Inflammatory macrophage (primary cell): ENCODE data around the gene GALNT2.

Experiments
- DNase-seq, 2 donors: peaks; one replicate each; pipeline ENCODE4 v3.0.0-alpha.2; 2020 to 2022

Gene GALNT2

DNA sequence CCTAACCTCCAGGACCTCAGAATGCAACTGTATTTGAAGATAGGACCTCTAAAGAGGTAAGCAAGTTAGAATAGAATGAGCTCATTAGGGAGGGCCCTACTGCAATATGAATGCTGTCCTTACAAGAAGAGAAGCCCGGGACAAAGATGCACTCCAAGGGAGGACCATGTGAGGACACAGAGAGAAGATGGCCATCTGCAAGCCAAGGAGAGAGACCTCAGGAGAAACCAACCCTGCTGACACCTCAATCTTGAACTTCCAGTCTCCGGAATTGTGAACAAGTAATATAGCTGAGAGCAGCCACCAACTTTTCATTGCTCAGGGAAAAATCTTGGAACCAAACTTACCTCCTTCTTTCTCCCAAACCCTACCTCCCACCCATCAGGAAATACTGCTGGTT lies 15.0 kb upstream of the GALNT2 start:
- no peak for DNase-seq

GRCh38 chr1:230052665-230053064 lies 14.4 kb upstream of the GALNT2 start:
- no peak for DNase-seq

GRCh38 chr1:230054092-230054749 lies 12.8 kb upstream of the GALNT2 start:
- peak in 1 of 2 donors; percentile 18 for DNase-seq

GRCh38 chr1:230056098-230056497 lies 10.9 kb upstream of the GALNT2 start:
- DNase-seq, result no peak

- DNase-seq, result no peak
These were observed 9.9 kb upstream of the GALNT2 start for GRCh38 chr1:230057100-230057499.

- no peak for DNase-seq
These were observed 9.1 kb upstream of the GALNT2 start for GRCh38 chr1:230057681-230058565.

DNA sequence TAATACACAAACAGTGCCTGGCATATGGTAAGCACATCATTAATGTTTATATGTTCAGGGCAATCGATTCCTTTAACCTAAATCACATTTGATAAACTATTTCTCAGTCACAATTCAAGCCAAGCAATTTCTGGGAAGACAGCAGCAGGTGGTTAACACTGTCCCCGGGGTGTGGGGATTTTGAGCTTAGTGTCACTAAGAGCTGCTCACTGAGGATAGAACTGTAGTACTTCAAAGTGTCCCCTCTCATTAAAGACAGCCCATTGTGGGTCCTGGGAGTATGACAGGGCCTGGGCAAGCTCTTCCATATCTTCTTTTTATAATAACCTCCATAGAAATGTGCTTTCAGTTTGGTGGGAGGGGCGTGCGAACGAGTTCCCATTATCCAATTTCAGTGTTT lies 8.4 kb upstream of the GALNT2 start:
- DNase-seq, result no peak

DNA sequence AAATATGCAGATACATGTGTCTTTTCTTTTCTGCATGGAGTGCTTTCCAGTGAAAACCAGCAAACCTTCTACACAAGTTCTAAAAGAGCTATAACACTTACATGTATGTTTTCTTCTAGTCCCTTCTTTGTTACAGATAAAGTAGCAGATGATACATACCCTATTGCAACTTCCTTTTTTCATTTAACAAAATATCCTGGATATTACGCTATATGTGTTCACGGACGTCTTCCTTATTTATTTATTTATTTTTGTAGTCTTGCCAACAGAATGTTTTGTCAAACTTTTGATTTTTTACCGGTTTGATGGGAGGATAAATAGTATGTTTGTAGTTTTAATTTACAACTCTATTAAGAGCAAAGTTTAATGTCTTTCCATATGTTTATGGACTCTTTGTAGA lies 5.2 kb upstream of the GALNT2 start:
- peak in 1 of 2 donors; percentile 58 for DNase-seq

DNA sequence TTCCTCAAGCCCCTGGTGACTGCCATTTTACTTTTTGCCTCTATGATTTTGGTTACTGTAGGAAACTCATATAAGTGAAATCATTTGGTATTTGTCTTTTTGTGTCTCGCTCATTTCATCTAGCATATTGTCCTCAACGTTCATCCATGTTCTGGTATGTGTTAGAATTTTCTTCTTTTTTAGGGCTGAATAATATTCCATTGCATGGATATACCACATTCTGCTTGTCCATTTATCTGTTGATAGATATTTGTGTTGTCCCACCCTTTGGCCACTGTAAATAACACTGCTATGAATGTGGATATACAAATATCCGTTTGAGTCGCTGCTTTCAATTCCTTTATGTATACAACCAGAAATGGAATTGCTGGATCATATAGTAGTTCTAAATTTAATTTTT lies 4.5 kb upstream of the GALNT2 start:
- DNase-seq, result no peak

GRCh38 chr1:230064283-230064682 lies 2.8 kb upstream of the GALNT2 start:
- DNase-seq, result no peak

DNA sequence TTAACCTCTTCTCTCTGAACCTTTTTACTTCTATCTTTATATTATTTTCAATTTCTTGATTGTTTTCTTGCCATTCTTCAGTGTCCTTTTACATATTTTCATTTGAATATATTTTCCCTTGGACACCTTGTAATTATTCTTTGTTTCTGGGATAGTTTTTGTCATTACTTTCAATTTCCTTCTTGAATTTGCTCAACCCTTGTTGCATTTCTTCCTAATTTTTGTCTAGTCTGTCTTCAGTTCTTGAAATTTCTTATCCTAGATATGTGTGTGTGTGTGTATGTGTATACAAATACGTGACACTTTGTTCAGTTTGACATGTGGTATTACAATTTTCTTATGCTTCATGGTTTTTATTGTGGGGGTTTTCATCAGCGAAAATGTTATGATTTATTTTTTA lies 1.9 kb upstream of the GALNT2 start:
- no peak for DNase-seq

DNA sequence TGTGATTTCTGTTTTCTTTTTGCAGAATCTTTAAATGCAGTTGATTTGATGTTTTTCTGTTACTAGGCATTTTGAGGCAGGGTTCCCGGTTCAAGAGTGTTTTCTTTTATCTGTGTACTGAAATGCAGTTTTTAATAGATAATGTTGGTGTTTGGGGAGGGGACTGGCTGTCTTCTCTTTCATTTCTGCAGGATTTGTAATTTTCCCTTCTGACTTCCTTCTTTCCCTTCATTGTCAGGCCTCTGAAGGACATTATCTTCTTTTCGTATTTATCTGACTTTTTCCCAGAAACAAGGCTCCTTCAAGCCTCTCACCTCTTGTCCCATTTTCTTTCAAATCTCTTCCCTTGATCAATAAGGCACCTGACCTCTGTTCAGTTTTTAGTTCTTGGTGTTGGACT lies 1.5 kb upstream of the GALNT2 start:
- DNase-seq, result no peak

GRCh38 chr1:230066031-230066430 lies 1.0 kb upstream of the GALNT2 start:
- DNase-seq, result no peak

GRCh38 chr1:230067419-230067870 lies 407 bp downstream of the GALNT2 start:
- DNase-seq, result peak in 1 of 2 donors; percentile 4

DNA sequence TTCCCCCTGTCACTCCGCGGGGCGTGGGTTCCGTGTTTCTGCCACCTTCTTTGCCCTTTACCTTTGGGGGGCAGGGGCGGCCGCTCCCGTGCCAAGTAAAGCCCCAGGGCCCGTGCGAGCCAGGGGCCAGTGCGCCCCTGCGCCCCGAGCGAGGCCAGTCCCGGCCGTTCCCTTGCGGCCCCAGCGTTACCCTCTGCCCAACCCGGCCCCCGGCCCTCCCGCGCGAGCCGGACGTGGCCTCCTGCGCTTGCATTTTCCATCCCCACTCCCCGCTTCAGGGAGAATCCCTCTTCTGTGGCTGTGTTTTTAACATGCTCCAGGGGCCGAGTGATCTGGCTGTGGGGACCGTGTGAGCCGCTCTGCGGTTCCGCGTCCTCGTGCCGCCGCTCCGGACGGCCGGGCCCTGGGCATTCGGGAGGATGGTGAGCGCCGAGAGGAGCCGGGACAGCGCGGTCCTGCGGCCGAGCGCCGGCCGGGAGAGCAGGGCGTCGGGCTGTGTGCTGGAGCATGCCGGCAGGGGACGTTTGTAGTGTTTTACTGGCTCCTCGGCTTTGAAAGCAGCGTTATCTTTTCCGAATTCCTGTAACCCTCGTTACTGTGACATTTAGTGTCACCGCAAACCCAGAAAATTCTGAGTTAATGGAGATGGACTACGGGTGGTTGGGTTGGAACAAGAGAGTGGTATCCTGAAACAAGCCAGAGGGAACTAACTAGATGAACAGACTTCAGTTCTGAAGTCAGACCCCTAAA lies 1.0 kb downstream of the GALNT2 start:
- DNase-seq, result peak; percentile 19 to 45

DNA sequence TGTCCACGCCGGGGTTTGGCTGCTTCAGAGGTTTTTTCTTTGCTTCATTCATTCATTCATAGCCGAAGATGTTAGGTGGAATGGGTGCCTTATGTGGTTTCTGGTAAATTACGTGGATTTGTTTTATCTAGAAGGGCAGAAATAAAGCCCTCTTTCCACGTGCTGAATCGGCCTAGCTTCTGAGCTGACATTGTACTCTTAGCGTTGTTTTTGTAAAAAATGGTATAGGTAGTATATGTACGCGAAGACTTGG lies 1.5 kb downstream of the GALNT2 start:
- no peak for DNase-seq

- no peak for DNase-seq
These were observed 2.1 kb downstream of the GALNT2 start for GRCh38 chr1:230068952-230069684.

DNA sequence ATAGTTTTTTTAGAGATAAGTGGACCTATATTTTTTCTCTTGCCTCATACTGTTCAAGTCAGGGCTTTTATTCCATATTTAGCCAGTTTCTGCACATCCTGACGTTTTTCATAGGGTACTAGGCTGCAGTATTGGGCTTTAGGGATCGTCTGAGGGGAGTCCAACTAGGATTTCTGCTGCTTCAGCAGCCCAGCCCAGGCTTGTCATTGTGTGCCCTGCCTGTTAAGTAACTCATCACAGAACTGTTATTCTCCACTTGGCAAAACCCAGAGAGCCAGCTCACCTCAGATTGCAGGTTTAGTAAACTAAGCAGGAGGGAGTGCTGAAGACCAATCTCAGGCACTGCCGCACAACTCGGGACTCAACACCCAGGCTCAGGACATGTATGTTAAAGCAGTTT lies 2.8 kb downstream of the GALNT2 start:
- no peak for DNase-seq

GRCh38 chr1:230070321-230071208 lies 3.5 kb downstream of the GALNT2 start:
- no peak for DNase-seq

DNA sequence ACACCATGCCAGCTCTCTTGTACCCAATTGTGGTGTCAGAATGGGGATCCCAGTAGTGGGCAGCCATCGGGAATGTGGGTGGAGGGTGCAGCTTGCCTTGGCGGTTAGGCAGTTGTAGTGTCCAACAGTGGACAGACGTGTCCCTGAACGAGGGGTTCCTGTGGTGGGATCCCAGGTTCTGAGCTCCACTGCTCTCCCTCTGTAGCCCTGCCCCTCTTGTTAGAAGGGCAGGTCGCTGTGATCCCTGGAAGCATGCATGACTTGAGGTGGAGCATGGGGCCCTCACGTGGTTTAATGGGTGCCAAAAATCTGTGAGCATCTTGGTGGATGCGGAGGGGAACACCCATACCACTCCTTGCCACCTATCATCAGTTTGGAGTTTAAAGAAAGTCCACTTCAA lies 4.3 kb downstream of the GALNT2 start:
- no peak for DNase-seq

DNA sequence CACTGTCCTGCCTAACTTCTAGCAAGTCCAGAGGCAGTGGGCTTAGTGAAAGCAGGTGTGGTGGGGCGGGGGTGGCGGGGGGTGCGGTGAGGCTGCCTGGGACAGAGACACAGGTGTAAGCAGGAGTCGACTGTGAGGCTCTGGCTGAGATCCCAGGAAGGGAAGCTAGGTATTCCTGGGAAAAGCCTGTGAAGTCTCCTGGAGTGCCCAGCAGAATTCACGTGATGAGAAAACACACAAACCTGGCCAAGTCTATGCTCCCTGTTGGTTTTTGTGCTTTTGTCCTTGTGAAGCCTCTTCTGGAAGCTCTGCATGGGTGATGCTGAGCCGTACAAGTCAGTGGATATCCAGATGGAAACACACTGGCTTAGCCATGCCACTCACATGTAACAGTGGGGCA lies 5.3 kb downstream of the GALNT2 start:
- DNase-seq, result no peak

DNA sequence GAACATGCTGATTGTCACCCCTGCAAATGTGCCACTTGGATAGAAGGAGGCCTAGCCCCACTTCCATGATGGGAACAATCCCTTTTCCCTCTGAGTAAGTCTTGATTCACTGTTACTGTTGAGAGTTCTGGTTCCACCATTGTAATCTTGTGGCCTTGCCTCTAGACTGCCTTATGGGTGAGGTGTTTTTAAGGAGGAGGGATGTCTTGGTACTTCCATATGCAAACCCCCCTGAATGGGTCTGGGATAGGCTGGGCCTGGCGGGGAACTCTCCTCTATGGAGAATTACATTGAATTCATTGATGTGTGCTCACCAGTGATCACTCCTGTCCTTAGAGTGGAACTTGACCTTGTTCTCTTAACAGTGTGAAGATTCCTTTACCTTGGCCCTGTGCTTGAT lies 5.8 kb downstream of the GALNT2 start:
- DNase-seq, result no peak
